Measurements from ENCODE around the gene IL21.

DNA sequence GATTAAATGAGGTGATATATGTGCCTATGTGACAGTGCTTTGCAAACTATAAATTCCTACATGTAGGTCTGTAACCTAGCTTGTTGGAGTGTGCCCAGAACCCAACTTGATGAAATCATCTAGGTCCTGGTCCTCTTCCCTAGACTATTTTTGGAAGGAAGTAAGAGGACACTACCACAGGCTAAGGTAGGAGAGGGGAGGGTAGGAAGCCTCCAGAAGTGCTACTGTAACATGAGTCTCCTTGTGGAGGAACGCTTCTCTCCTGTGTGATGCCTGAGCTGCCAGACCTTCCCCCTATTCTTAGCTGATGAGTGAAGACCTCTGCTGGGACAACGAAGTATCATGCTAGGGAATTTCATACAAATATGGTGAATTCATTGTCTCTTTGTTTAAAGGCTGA lies 41.8 kb upstream of the IL21 start:
- TF ChIP-seq, protein P1, sequence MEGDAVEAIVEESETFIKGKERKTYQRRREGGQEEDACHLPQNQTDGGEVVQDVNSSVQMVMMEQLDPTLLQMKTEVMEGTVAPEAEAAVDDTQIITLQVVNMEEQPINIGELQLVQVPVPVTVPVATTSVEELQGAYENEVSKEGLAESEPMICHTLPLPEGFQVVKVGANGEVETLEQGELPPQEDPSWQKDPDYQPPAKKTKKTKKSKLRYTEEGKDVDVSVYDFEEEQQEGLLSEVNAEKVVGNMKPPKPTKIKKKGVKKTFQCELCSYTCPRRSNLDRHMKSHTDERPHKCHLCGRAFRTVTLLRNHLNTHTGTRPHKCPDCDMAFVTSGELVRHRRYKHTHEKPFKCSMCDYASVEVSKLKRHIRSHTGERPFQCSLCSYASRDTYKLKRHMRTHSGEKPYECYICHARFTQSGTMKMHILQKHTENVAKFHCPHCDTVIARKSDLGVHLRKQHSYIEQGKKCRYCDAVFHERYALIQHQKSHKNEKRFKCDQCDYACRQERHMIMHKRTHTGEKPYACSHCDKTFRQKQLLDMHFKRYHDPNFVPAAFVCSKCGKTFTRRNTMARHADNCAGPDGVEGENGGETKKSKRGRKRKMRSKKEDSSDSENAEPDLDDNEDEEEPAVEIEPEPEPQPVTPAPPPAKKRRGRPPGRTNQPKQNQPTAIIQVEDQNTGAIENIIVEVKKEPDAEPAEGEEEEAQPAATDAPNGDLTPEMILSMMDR (conservative IDR thresholded peaks at IDR 0.05; ENCODE audit: low read length): no peak
- no peak for TF ChIP-seq EZH2phosphoT487 (IDR thresholded peaks at IDR 0.05; ENCODE audit: borderline replicate concordance)
